Measurements from ENCODE around the gene HDAC8.
"Not testable (repeated sequence)": the region's sequence is repeated elsewhere in the genome, so short reads cannot be mapped to it uniquely, and the experiment has no call there.

The HDAC8 gene

GRCh38 chrX:72572248-72573157 is at the start of gene HDAC8:
HDAC8 (minus strand) TSS chrX:72572843; CDS start chrX:72572761, 82 bp downstream.
- peaks cover 9% of the 10 kb centered on the region for H3K27me3 Mint-ChIP-seq (ENCODE audit: low read depth)
- peak; percentile 45 for DNase-seq (ENCODE audit: low spot score)
- H3K9me3 Mint-ChIP-seq: no peaks in the 10 kb centered on the region
- H3K36me3 Mint-ChIP-seq (ENCODE audit: low read depth): peaks cover 13% of the 10 kb centered on the region
- peaks cover 7% of the 10 kb centered on the region for H3K4me1 Mint-ChIP-seq (ENCODE audit: low read depth)
- peak within 1 kb of the TSS; percentile 87 for H3K27ac Mint-ChIP-seq
- H3K4me3 Mint-ChIP-seq: peak within 1 kb of the TSS; percentile 98

GRCh38 chrX:72621625-72622485 is 49.2 kb upstream of the HDAC8 start:
- peak; percentile 26 for DNase-seq (ENCODE audit: low spot score)
- Mint-ChIP-seq H3K27me3 (ENCODE audit: low read depth) (no peaks in the 10 kb centered on the region), H3K4me1 (ENCODE audit: low read depth) (peaks cover 16% of the 10 kb centered on the region), H3K27ac (peak overlapping the region; percentile 67), H3K4me3 (peak overlapping the region; percentile 27), H3K9me3 (no peaks in the 10 kb centered on the region), H3K36me3 (ENCODE audit: low read depth) (peaks cover 4% of the 10 kb centered on the region)

GRCh38 chrX:72621163-72621562 is 48.5 kb upstream of the HDAC8 start:
- Mint-ChIP-seq H3K4me3 (peak overlapping the region; percentile 32), H3K9me3 (no peaks in the 10 kb centered on the region), H3K27me3 (ENCODE audit: low read depth) (no peaks in the 10 kb centered on the region), H3K4me1 (ENCODE audit: low read depth) (peaks cover 16% of the 10 kb centered on the region), H3K27ac (peak overlapping the region; percentile 87), H3K36me3 (ENCODE audit: low read depth) (peaks cover 7% of the 10 kb centered on the region)
- DNase-seq (ENCODE audit: low spot score): no peak

GRCh38 chrX:72620550-72621145 is 48.0 kb upstream of the HDAC8 start:
- no peaks in the 10 kb centered on the region for H3K9me3 Mint-ChIP-seq
- H3K4me3 Mint-ChIP-seq: peak overlapping the region; percentile 62
- H3K27ac Mint-ChIP-seq: peak overlapping the region; percentile 87
- no peaks in the 10 kb centered on the region for H3K27me3 Mint-ChIP-seq (ENCODE audit: low read depth)
- peak; percentile 59 for DNase-seq (ENCODE audit: low spot score)
- peaks cover 7% of the 10 kb centered on the region for H3K36me3 Mint-ChIP-seq (ENCODE audit: low read depth)
- H3K4me1 Mint-ChIP-seq (ENCODE audit: low read depth): peaks cover 16% of the 10 kb centered on the region

DNA sequence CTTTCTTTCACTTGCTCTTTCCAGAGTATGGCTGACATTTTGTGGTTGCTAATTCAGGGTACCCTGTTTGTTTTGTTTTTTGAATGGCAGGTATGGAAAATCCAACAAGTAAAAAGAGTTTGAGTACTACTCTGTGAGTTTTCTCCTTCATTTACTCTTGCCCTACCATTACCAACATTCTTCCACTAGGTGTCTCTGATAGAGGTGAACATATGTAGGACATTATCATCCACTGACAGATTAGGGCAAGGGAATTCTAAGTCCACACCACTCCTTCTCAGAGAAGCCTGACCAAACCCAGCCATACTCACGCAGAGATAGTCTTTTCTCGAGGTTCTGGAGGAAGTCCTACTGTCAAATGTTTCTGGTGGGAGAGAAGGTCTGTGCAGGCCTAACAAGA is 36.7 kb upstream of the HDAC8 start:
- no peak for DNase-seq (ENCODE audit: low spot score)
- Mint-ChIP-seq H3K36me3 (ENCODE audit: low read depth) (no peaks in the 10 kb centered on the region), H3K27ac (no peak overlapping the region)

GRCh38 chrX:72604705-72605104 is 32.1 kb upstream of the HDAC8 start:
- H3K4me3 Mint-ChIP-seq: no peak overlapping the region
- H3K27ac Mint-ChIP-seq: no peak overlapping the region
- H3K4me1 Mint-ChIP-seq (ENCODE audit: low read depth): peaks cover 2% of the 10 kb centered on the region
- no peaks in the 10 kb centered on the region for H3K9me3 Mint-ChIP-seq
- DNase-seq (ENCODE audit: low spot score): no peak
- no peaks in the 10 kb centered on the region for H3K36me3 Mint-ChIP-seq (ENCODE audit: low read depth)
- H3K27me3 Mint-ChIP-seq (ENCODE audit: low read depth): no peaks in the 10 kb centered on the region

More for the DNA sequence above, 36.7 kb upstream of the HDAC8 start:
- Mint-ChIP-seq H3K9me3 (no peaks in the 10 kb centered on the region), H3K4me3 (no peak overlapping the region), H3K4me1 (ENCODE audit: low read depth) (no peaks in the 10 kb centered on the region), H3K27me3 (ENCODE audit: low read depth) (no peaks in the 10 kb centered on the region)

DNA sequence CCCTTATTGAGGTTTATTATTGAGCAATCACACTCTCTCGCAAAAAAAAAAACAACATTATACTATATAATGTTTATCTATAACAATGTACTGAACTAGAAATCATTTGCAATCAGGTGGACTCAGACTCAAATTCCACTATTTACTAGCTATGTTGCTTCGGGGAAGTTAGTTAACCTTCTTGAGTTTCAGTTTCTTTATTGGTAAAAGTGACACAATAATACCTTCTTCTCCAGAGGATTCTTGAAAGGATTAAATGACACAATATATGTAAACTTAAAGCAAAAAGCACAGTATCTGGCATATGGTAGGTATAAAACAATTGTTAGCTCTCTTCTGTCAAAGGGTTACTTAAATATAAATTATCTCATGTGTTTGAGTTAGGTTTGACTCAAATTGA is 31.5 kb upstream of the HDAC8 start:
- no peaks in the 10 kb centered on the region for H3K9me3 Mint-ChIP-seq
- peaks cover 2% of the 10 kb centered on the region for H3K4me1 Mint-ChIP-seq (ENCODE audit: low read depth)
- H3K4me3 Mint-ChIP-seq: no peak overlapping the region
- H3K36me3 Mint-ChIP-seq (ENCODE audit: low read depth): no peaks in the 10 kb centered on the region
- no peak for DNase-seq (ENCODE audit: low spot score)
- H3K27ac Mint-ChIP-seq: no peak overlapping the region
- no peaks in the 10 kb centered on the region for H3K27me3 Mint-ChIP-seq (ENCODE audit: low read depth)

DNA sequence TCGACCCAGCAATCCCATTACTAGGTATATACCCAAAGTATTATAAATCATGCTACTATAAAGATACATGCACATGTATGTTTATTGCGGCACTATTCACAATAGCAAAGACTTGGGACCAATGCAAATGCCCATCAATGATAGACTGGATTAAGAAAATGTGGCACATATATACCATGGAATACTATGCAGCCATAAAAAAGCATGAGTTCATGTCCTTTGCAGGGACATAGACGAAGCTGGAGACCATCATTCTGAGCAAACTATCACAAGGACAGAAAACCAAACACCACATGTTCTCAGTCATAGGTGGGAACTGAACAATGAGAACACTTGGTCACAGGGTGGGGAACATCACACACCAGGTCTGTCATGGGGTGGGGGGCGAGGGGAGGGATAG is 18.4 kb upstream of the HDAC8 start:
- H3K27me3 Mint-ChIP-seq (ENCODE audit: low read depth); H3K4me1 Mint-ChIP-seq (ENCODE audit: low read depth); H3K9me3 Mint-ChIP-seq; H3K4me3 Mint-ChIP-seq; DNase-seq (ENCODE audit: low spot score); H3K36me3 Mint-ChIP-seq (ENCODE audit: low read depth); H3K27ac Mint-ChIP-seq: not testable (repeated sequence)

DNA sequence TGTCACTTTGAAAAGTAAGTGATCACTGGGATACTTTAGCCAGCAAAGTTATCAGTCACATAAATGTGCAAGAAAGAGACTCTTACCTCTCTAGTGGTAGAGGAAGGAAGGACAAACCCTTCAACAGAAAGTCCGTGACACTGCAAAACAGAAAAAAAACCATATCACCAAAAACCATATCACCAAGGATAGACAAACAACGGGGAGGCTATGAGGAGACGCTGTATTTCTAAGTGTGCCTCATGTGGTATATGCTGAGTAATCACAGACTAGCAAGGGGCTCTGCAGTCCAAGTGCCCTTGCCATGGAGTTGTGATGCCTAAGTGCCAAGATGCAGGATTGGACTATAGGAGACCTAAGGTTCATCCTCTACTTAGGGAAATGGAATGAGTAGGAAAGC is 11.5 kb upstream of the HDAC8 start:
- no peaks in the 10 kb centered on the region for H3K36me3 Mint-ChIP-seq (ENCODE audit: low read depth)
- H3K27ac Mint-ChIP-seq: no peak overlapping the region
- no peaks in the 10 kb centered on the region for H3K4me1 Mint-ChIP-seq (ENCODE audit: low read depth)
- H3K4me3 Mint-ChIP-seq: no peak overlapping the region
- no peaks in the 10 kb centered on the region for H3K27me3 Mint-ChIP-seq (ENCODE audit: low read depth)
- no peaks in the 10 kb centered on the region for H3K9me3 Mint-ChIP-seq
- DNase-seq (ENCODE audit: low spot score): no peak

- Mint-ChIP-seq H3K27ac (no peak overlapping the region), H3K9me3 (no peaks in the 10 kb centered on the region), H3K36me3 (ENCODE audit: low read depth) (peaks cover 1% of the 10 kb centered on the region), H3K4me3 (no peak overlapping the region), H3K27me3 (ENCODE audit: low read depth) (peaks cover 9% of the 10 kb centered on the region), H3K4me1 (ENCODE audit: low read depth) (peaks cover 7% of the 10 kb centered on the region)
- DNase-seq (ENCODE audit: low spot score): no peak
These were observed 3.7 kb upstream of the HDAC8 start for GRCh38 chrX:72576141-72576894.

GRCh38 chrX:72573158-72573511 is 492 bp upstream of the HDAC8 start:
- Mint-ChIP-seq H3K27ac (peak overlapping the region; percentile 87), H3K9me3 (no peaks in the 10 kb centered on the region), H3K4me3 (peak overlapping the region; percentile 98), H3K36me3 (ENCODE audit: low read depth) (peaks cover 9% of the 10 kb centered on the region), H3K27me3 (ENCODE audit: low read depth) (peaks cover 9% of the 10 kb centered on the region), H3K4me1 (ENCODE audit: low read depth) (peaks cover 7% of the 10 kb centered on the region)
- no peak for DNase-seq (ENCODE audit: low spot score)

DNA sequence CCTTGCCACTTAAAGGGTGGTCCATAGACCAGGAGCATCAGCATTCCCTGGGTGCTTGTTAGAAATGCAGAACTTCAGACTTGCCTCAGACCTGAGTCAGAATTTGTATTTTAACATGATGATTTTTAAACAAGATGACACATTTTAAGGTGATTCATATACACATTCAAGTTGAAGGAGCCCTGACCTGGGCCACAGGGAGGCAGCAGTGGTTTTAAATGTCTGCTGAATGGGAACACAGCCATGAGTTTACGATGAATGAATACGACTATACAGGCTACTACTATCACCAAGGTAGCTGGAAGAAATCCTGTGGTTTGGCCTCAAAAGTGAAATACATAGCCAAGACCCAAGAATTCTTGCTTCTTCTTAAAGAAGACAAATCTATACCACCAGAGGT is 2.9 kb downstream of the HDAC8 start:
- H3K27ac Mint-ChIP-seq: no peak overlapping the region
- H3K9me3 Mint-ChIP-seq: no peaks in the 10 kb centered on the region
- H3K4me1 Mint-ChIP-seq (ENCODE audit: low read depth): peaks cover 7% of the 10 kb centered on the region
- peaks cover 19% of the 10 kb centered on the region for H3K36me3 Mint-ChIP-seq (ENCODE audit: low read depth)
- no peaks in the 10 kb centered on the region for H3K27me3 Mint-ChIP-seq (ENCODE audit: low read depth)
- no peak overlapping the region for H3K4me3 Mint-ChIP-seq
- DNase-seq (ENCODE audit: low spot score): peak; percentile 4

- Mint-ChIP-seq H3K4me1 (ENCODE audit: low read depth) (peaks cover 7% of the 10 kb centered on the region), H3K27ac (no peak overlapping the region), H3K9me3 (no peaks in the 10 kb centered on the region), H3K36me3 (ENCODE audit: low read depth) (peaks cover 19% of the 10 kb centered on the region), H3K27me3 (ENCODE audit: low read depth) (no peaks in the 10 kb centered on the region), H3K4me3 (no peak overlapping the region)
- no peak for DNase-seq (ENCODE audit: low spot score)
These were observed 4.1 kb downstream of the HDAC8 start for GRCh38 chrX:72568406-72569092.

Measured in T-helper 2 cell treated with Interferon-gamma antibody and Interleukin-4, amounts not matched to agents 5 μg/mL and 100 μg/mL, for 36 hours (primary cell).